Measurements from ENCODE around the gene TAGAP.

DNA sequence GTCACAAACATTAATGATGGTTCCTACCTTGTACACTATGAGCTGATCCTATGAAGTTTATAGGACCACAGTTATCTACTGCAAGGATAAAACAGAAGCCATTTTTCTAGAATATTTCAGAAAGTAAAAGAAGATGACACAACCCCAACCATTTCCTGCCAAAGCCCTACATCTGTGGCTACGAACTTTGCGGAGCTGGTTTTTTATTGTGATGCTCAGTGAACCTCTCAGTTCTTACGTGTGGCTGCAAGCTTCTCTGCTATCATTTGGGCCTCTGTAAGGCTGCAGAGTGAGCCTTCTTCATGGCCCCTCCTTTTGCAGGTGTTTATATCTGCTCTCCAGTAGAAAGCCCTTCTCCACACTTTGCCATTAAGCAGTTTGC is 17.8 kb upstream of the TAGAP start:
- TF ChIP-seq CTCF (optimal IDR thresholded peaks at IDR 0.05 in 1 of 3, IDR thresholded peaks at IDR 0.05 in 1 of 3, conservative IDR thresholded peaks at IDR 0.05 in 1 of 3; ENCODE audit: extremely low read depth in 1 of 3, insufficient read depth in 2 of 3, low read length in 3 of 3) (no peak), EZH2 (IDR thresholded peaks at IDR 0.05; ENCODE audit: low read length) (no peak)

Measured in keratinocyte (primary cell).